GM12874 (cell line): Measurements from ENCODE around the gene LCN2.

ENCODE experiments used
- CTCF ChIP-seq: IDR thresholded peaks from 2 replicates; pipeline ENCODE4 v1.5.1; 2011; ENCODE audit warnings: low read depth, mild to moderate bottlenecking, control low read depth, low read length, moderate library complexity; ENCODE audit not compliant: insufficient read depth

Gene LCN2

DNA sequence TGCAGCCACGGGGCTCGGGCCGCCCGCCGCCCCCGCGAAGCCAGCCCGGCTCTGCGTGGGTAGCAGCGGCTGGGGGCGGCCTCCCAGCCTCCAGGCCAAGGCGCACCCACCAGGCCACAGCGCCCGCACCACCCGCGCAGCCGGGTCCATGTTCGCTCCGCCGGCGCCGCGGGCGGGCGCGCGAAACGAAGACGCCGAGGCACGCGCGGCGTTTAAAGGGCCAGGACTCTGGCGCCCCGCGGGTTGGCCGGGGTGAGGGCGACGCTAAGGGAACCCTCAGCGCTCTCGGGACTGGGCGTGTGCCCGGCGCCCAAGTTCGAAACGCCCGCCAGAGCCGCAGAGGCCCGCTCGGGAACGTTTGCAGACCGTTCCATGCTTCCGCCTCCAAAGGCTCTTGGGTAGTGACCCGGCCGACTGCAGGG is 21.7 kb upstream of the LCN2 start, which contains the start of gene PTGES2:
Gene PTGES2, minus strand, starts transcription at position 162 of the 422 bp plus-strand sequence. Its CDS starts 12 bp downstream, at position 150.
- no peak for TF ChIP-seq CTCF

DNA sequence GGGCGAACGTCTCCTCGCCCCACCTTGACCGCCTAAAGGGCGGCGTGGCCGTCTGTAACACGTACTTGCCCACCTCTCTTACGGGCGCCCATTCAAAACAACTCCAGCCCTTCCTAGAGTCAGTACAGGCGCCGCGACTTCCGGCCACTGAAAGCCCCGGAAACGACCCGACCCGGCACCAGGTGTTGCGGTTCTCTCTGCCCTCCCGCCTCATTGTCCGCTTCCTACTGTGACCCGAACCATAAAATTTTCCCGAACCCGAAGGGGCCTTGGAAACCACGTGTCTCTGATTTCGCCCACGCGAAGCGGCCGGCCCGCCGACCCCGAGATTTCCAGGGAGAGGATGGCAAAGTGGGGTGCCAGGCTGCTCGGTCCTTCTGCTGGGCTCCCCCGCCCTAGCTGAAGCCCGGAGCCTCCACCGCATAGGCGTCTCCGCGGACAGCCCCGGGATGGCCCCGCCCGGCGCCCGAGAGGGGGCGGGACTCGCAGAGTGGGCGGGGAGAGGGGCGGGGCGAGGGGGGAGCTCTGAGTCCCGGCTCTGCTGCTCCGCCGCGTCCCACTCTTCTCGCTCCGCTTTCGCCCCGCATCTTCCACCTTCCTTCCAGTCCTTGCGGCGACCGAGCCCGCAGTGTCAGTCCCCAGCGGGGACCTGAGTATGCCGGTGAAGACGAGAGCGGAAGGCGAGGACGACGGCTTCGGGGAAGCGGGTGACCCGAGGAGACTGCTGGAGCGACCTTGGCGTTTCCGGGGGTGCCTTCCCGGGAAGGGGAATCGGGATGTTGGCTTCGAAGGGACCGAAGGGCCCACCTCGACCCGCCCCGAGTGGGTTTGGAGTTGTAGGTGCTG is 21.0 kb upstream of the LCN2 start:
- TF ChIP-seq CTCF = no peak

GRCh38 chr9:128128836-128129590 is 20.2 kb upstream of the LCN2 start:
- no peak for TF ChIP-seq CTCF

- no peak for TF ChIP-seq CTCF
Observed at GRCh38 chr9:128136816-128137793, 12.1 kb upstream of the LCN2 start.

DNA sequence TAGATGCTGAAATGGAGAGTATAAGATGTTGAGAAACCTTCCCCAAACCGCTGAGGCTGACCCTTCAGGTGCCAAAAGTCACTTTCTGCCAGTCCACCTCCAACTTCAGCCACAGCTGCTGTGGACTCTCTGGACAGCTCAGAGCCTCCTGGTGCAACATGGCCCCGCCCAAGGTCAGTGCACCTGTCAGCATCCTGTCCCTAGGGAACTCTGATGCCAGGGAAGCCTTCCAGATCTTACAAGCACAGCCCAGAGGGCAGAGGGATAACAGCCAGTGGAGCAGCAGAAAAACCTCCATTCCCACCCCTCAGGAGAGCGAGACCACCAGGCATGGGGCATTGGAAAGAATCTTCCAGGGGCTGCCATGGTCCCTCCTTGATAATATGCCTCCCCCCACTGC is 11.3 kb upstream of the LCN2 start:
- no peak for TF ChIP-seq CTCF

DNA sequence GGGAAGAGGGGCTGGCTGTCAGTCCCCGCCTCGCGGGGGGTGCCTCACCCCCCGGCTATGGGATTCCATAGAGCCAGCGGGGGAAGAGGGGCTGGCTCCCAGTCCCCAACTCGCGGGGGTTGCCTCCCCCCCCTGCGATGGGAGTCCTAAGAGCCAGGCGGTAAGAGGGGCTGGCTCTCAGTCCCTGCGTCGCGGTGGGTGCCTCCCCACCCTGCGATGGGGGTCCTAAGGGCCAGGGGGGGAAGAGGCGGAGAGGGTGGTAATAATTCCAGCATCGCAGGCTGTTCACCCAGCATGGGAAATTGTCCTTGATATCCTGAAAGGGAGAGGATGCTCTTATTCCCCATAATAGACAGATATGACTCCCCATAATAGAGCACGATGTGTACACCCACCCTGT is 9.6 kb upstream of the LCN2 start:
- no peak for TF ChIP-seq CTCF
